Measurements from ENCODE around the gene TGFB1I1.

The TGFB1I1 gene

DNA sequence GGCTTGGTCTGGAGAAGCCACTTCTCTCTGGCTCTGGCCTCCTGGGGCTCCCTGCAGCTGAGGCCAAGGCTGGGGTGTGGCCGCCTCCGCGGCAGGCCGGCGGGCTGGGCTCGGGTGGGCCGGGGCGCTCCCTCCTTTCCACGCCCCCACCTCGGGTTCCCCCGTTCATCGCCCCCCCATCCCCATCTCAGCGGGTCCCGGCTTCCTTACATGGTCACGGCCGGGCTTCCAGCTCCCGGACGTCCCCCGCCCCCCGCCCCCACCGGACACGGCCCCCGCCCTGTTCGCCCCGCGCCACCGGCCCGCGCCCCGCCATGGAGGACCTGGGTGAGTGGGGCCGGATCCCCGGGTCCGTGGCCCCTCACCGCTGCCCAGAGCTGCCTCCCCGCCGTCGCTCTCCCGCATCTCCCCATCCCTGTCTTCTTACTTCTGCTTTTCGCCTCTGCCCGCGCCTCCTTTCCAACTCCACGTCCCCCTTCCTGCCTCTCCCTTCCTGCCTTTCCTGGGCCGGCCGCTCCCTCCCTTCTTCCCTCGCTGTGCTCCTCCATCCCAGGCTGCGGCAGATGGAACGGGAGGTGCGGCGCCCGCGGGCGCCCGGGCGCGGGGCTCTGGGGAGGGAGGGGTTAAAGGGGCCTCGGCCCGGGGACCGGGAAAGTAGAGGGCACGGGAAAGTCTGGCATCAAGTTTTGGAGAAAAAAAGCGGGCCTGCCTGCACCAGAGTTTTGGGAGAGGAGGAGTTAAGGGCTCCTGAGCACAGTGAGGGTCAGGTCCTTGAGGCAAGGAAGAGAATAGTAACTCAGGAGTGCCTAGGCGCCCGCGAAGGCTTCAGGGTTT, at the start of gene TGFB1I1:
TSS of gene TGFB1I1 (plus strand) at position 278 of the 834 bp plus-strand sequence. CDS start at position 315, 37 bp downstream.
- DNase-seq (ENCODE audit: low spot score) (no peak), ATAC-seq (ENCODE audit: low read depth) (peak; percentile 67)
- TF ChIP-seq, protein P1, sequence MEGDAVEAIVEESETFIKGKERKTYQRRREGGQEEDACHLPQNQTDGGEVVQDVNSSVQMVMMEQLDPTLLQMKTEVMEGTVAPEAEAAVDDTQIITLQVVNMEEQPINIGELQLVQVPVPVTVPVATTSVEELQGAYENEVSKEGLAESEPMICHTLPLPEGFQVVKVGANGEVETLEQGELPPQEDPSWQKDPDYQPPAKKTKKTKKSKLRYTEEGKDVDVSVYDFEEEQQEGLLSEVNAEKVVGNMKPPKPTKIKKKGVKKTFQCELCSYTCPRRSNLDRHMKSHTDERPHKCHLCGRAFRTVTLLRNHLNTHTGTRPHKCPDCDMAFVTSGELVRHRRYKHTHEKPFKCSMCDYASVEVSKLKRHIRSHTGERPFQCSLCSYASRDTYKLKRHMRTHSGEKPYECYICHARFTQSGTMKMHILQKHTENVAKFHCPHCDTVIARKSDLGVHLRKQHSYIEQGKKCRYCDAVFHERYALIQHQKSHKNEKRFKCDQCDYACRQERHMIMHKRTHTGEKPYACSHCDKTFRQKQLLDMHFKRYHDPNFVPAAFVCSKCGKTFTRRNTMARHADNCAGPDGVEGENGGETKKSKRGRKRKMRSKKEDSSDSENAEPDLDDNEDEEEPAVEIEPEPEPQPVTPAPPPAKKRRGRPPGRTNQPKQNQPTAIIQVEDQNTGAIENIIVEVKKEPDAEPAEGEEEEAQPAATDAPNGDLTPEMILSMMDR (IDR thresholded peaks at IDR 0.05; ENCODE audit: poor library complexity, severe bottlenecking), result no peak
- Histone ChIP-seq H3K36me3 (ENCODE audit: low read depth) (peaks cover 35% of the 10 kb centered on the region), H3K4me1 (ENCODE audit: insufficient read depth, poor library complexity, severe bottlenecking) (peaks cover 9% of the 10 kb centered on the region), H3K9me3 (ENCODE audit: severe bottlenecking) (no peaks in the 10 kb centered on the region), H3K27me3 (ENCODE audit: insufficient read depth, poor library complexity, severe bottlenecking) (no peaks in the 10 kb centered on the region), H3K4me3 (ENCODE audit: severe bottlenecking) (peak within 1 kb of the TSS; percentile 58), H3K27ac (ENCODE audit: poor library complexity, severe bottlenecking) (peak within 1 kb of the TSS; percentile 92)

- TF ChIP-seq, protein P1 (IDR thresholded peaks at IDR 0.05; ENCODE audit: poor library complexity, severe bottlenecking), result no peak
- no peak for DNase-seq (ENCODE audit: low spot score)
- no peaks in the 10 kb centered on the region for H3K9me3 ChIP-seq (ENCODE audit: severe bottlenecking)
- no peak for ATAC-seq (ENCODE audit: low read depth)
- H3K27me3 ChIP-seq (ENCODE audit: insufficient read depth, poor library complexity, severe bottlenecking), result no peaks in the 10 kb centered on the region
- H3K36me3 ChIP-seq (ENCODE audit: low read depth), result no peaks in the 10 kb centered on the region
- peaks cover 1% of the 10 kb centered on the region for H3K4me1 ChIP-seq (ENCODE audit: insufficient read depth, poor library complexity, severe bottlenecking)
- no peak overlapping the region for H3K4me3 ChIP-seq (ENCODE audit: severe bottlenecking)
- no peak overlapping the region for H3K27ac ChIP-seq (ENCODE audit: poor library complexity, severe bottlenecking)
Observed at GRCh38 chr16:31423241-31423640, 48.7 kb upstream of the TGFB1I1 start.

GRCh38 chr16:31423801-31424200, 48.2 kb upstream of the TGFB1I1 start:
- Histone ChIP-seq H3K27me3 (ENCODE audit: insufficient read depth, poor library complexity, severe bottlenecking) (no peaks in the 10 kb centered on the region), H3K9me3 (ENCODE audit: severe bottlenecking) (no peaks in the 10 kb centered on the region), H3K4me1 (ENCODE audit: insufficient read depth, poor library complexity, severe bottlenecking) (peaks cover 3% of the 10 kb centered on the region), H3K27ac (ENCODE audit: poor library complexity, severe bottlenecking) (no peak overlapping the region), H3K36me3 (ENCODE audit: low read depth) (no peaks in the 10 kb centered on the region), H3K4me3 (ENCODE audit: severe bottlenecking) (no peak overlapping the region)
- DNase-seq (ENCODE audit: low spot score), result no peak
- no peak for ATAC-seq (ENCODE audit: low read depth)
- TF ChIP-seq, protein P1 (IDR thresholded peaks at IDR 0.05; ENCODE audit: poor library complexity, severe bottlenecking), result no peak

DNA sequence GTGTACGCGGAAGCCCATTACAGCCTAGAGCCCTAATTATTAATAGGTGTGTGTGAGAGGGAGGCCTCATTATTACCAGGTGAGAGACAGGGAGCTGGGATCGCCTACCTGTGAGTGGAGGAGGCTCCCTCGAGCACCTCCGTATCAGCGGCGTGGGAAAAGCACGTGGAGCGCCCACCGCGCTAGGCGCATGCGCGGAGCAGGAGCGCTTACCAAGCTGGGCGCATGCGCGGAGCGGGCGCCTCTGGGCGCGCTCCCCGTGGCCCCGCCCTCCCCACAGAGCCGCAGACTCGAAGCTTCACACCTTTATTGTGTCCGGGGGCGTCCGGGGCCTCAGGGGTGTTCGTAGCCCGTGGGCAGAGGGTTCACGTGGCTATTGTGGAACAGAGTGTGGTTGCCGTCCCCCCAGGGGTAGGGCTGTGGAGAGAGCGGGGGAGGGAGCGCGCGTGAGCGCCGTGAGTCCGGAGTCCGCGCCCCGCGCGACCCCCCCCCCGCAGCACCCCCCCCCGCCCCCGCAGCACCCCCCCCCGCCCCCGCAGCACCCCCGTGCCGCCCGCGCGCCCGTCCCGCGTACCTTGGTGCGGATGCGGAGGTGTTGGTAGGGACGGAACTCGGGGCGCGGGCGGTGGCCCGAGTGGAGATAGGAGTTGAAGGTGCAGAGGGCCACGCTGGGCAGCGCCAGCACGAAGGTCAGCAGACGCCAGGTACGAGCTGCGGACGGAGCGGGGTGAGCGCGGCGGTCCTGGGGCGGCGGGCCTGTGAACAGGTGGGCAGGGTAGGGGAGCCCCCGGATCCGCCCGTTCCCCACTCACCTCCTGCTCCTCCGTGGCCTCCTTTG, 44.3 kb upstream of the TGFB1I1 start:
- H3K27ac ChIP-seq (ENCODE audit: poor library complexity, severe bottlenecking), result no peak overlapping the region

More for the DNA sequence above, 44.3 kb upstream of the TGFB1I1 start:
- H3K4me1 ChIP-seq (ENCODE audit: insufficient read depth, poor library complexity, severe bottlenecking), result peaks cover 3% of the 10 kb centered on the region
- TF ChIP-seq, protein P1 (IDR thresholded peaks at IDR 0.05; ENCODE audit: poor library complexity, severe bottlenecking), result no peak
- peak; percentile 28; the same call in 1 of the 3 replicates for ATAC-seq (ENCODE audit: low read depth)
- H3K4me3 ChIP-seq (ENCODE audit: severe bottlenecking), result peak overlapping the region; percentile 29
- no peaks in the 10 kb centered on the region for H3K9me3 ChIP-seq (ENCODE audit: severe bottlenecking)
- no peaks in the 10 kb centered on the region for H3K27me3 ChIP-seq (ENCODE audit: insufficient read depth, poor library complexity, severe bottlenecking)
- peak; percentile 61 for DNase-seq (ENCODE audit: low spot score)
- no peaks in the 10 kb centered on the region for H3K36me3 ChIP-seq (ENCODE audit: low read depth)

Data from RWPE2 (cell line).